Parathyroid adenoma (tissue), 2 donors: ENCODE results near the gene ANKRD66.

Experiments
- H2AFZ ChIP-seq: fragments of 300-600 bp; sonication (generic); one replicate; pipeline ENCODE4 v1.7.0; 2017; ENCODE audit warnings: antibody characterized with exemption, mild to moderate bottlenecking
- H3K27ac ChIP-seq: fragments of 300-600 bp; sonication (generic); one replicate; pipeline ENCODE4 v1.7.0; 2017
- H3K27me3 ChIP-seq: fragments of 300-600 bp; sonication (generic); one replicate; pipeline ENCODE4 v1.7.0; 2017; ENCODE audit warnings: low read length; ENCODE audit not compliant: control insufficient read depth, insufficient read depth
- H3K36me3 ChIP-seq: fragments of 300-600 bp; sonication (generic); one replicate; pipeline ENCODE4 v1.7.0; 2017; ENCODE audit warnings: low read length; ENCODE audit not compliant: control insufficient read depth, insufficient read depth
- H3K4me1 ChIP-seq: fragments of 300-600 bp; sonication (generic); one replicate; pipeline ENCODE4 v1.7.0; 2017; ENCODE audit warnings: control low read depth
- H3K4me2 ChIP-seq: fragments of 300-600 bp; sonication (generic); one replicate; pipeline ENCODE4 v1.7.0; 2017; ENCODE audit warnings: low read length
- H3K4me3 ChIP-seq: fragments of 300-600 bp; sonication (generic); one replicate; pipeline ENCODE4 v1.7.0; 2017; ENCODE audit warnings: low read depth, low read length
- H3K79me2 ChIP-seq: fragments of 300-600 bp; sonication (generic); one replicate; pipeline ENCODE4 v1.7.0; 2017; ENCODE audit warnings: control low read depth
- H3K9ac ChIP-seq: fragments of 300-600 bp; sonication (generic); one replicate; pipeline ENCODE4 v1.7.0; 2017; ENCODE audit warnings: mild to moderate bottlenecking
- H3K9me3 ChIP-seq: fragments of 300-600 bp; sonication (generic); one replicate; pipeline ENCODE4 v1.7.0; 2017; ENCODE audit warnings: low read length; ENCODE audit not compliant: control insufficient read depth
- TF ChIP-seq, protein P1 (sequence below): fragments of 300-600 bp; sonication (generic); IDR thresholded peaks from one replicate; pipeline ENCODE4 v1.7.0; 2017; ENCODE audit warnings: antibody characterized with exemption, mild to moderate bottlenecking
- donor health status: primary hyperparathyroidism.

ANKRD66 gene

DNA sequence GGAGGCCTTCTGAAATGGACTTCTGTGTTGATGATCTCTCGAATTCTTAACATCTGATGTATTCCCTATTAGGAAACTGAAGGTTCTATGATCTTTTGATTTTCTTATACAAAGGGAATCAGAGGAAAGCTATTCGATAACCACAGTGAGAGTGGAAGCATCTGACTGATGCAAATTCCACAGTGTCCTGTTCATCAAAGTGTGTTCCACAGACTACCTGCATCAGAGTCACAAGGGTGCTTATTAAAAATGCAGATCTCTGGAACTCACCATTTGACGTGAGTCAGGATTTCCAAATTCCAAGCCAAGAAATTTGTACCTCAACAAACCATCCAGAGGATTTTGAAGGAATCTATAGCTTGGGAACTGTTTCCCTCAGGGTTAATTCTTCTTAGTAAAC lies 42.1 kb downstream of the ANKRD66 start:
- H3K9me3 ChIP-seq, result no peaks in the 10 kb centered on the region
- no peaks in the 10 kb centered on the region for H3K4me1 ChIP-seq
- H3K27ac ChIP-seq, result no peak overlapping the region
- no peaks in the 10 kb centered on the region for H3K36me3 ChIP-seq
- TF ChIP-seq, protein P1, sequence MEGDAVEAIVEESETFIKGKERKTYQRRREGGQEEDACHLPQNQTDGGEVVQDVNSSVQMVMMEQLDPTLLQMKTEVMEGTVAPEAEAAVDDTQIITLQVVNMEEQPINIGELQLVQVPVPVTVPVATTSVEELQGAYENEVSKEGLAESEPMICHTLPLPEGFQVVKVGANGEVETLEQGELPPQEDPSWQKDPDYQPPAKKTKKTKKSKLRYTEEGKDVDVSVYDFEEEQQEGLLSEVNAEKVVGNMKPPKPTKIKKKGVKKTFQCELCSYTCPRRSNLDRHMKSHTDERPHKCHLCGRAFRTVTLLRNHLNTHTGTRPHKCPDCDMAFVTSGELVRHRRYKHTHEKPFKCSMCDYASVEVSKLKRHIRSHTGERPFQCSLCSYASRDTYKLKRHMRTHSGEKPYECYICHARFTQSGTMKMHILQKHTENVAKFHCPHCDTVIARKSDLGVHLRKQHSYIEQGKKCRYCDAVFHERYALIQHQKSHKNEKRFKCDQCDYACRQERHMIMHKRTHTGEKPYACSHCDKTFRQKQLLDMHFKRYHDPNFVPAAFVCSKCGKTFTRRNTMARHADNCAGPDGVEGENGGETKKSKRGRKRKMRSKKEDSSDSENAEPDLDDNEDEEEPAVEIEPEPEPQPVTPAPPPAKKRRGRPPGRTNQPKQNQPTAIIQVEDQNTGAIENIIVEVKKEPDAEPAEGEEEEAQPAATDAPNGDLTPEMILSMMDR, result no peak
- no peak overlapping the region for H3K4me3 ChIP-seq
- no peaks in the 10 kb centered on the region for H3K27me3 ChIP-seq
- H2AFZ ChIP-seq, result no peak overlapping the region
- H3K79me2 ChIP-seq, result no peaks in the 10 kb centered on the region
- H3K9ac ChIP-seq, result no peak overlapping the region
- no peak overlapping the region for H3K4me2 ChIP-seq

DNA sequence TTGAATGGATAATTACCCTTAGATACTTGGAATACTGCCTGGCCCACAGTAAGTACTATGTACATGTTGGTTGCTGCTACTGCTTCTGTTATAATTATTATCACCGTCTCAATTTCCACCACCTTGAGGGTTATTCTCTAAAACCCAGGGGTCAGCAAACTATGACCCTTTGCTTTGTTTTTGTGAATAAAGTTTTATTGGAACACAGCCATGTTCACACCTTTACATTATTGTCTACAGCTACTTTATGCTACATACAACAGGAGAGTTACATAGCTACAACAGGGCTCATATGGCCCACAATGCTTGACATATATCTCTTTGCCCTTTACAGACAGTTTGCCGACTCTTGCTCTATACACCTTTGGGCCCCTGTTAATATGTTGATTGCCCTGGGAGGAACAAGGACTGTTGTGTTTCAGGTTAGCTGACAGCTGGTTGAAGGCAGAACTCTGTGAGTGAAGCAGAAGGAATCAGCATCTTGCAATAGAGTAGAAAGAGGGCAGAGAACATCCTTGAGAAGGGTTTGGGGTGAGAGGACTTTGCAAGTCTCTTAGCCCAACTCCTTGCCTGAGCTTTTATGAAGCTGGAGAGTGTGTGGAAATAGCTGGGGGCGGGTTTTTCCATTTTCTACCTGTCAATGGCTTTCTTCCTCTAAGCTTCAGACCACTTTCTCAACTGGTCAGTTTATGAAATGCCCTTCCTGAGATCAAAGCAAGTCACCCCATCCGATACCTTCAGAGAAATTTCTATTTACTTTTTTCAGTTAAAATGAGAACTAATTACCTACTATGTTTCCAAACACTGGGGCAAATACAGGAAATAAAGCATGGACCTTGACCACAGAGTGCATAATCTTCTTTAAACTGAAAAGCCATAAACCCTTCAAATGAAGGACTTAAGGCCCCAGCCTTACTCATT lies 43.0 kb downstream of the ANKRD66 start:
- Histone ChIP-seq H3K4me3 (no peak overlapping the region), H3K27ac (no peak overlapping the region), H3K4me2 (no peak overlapping the region), H3K4me1 (no peaks in the 10 kb centered on the region), H3K79me2 (no peaks in the 10 kb centered on the region), H3K36me3 (no peaks in the 10 kb centered on the region), H3K9me3 (no peaks in the 10 kb centered on the region), H2AFZ (no peak overlapping the region), H3K9ac (no peak overlapping the region), H3K27me3 (no peaks in the 10 kb centered on the region)
- TF ChIP-seq, protein P1, result no peak

DNA sequence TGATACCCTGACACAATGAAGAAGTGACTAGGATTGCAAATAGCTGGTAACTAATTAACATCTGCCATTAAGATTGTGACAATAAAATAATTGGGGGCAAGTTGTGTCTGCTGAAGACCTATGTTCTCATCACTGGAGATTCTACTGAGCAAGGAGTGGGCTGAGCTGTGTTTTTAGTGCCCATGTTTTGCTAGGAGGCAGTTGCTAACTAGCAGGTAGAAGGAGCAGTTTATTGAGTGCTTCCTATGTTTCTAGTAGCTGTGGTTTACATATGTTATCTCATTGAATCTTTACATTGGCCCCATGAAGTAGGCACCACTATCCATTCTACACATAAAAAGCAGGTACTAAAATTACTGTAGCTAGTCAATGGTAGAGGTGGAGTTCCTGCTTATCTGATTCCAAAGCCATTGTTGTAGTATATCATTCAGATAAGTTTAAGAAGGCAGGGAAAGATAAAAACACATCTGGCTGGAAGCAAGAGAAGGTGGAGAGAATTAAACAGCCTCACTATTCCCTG lies 43.7 kb downstream of the ANKRD66 start:
- Histone ChIP-seq H3K9ac (no peak overlapping the region), H2AFZ (no peak overlapping the region), H3K27ac (no peak overlapping the region), H3K4me3 (no peak overlapping the region), H3K4me1 (no peaks in the 10 kb centered on the region), H3K9me3 (no peaks in the 10 kb centered on the region), H3K4me2 (no peak overlapping the region), H3K27me3 (no peaks in the 10 kb centered on the region), H3K79me2 (no peaks in the 10 kb centered on the region), H3K36me3 (no peaks in the 10 kb centered on the region)
- TF ChIP-seq, protein P1, result no peak

DNA sequence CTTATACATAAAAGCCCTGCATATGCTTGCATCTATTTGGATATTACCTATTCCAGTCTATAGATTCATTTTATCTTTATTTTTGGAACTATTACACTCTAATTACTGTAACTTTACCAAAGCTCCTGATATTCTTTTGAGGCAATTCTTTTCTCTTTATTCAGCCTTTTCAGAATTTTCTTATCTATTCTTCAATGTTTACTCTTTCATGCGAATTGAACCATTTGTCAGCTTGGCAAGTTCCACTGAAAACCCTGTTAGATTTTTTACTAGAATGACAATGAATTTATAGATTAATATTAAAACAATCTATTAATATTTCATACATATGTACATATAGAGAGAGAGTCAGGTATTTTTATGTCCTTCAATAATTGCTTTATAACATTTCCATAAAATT lies 45.9 kb downstream of the ANKRD66 start:
- no peaks in the 10 kb centered on the region for H3K4me1 ChIP-seq
- H3K27ac ChIP-seq, result no peak overlapping the region
- no peaks in the 10 kb centered on the region for H3K36me3 ChIP-seq
- no peak overlapping the region for H3K4me3 ChIP-seq
- TF ChIP-seq, protein P1, result no peak
- no peak overlapping the region for H2AFZ ChIP-seq
- no peak overlapping the region for H3K4me2 ChIP-seq
- no peak overlapping the region for H3K9ac ChIP-seq
- H3K79me2 ChIP-seq, result no peaks in the 10 kb centered on the region
- H3K9me3 ChIP-seq, result no peaks in the 10 kb centered on the region
- no peaks in the 10 kb centered on the region for H3K27me3 ChIP-seq
